ENCODE measurements around the gene SREBF2. TPM values are rescaled to one million over a fixed set of nuclear protein-coding genes. Genes with fewer than 3 reads are reported as not detected.

SREBF2 gene
- total and polyA plus RNA-seq, 2 donors from 2014 or later = 49.2 to 71.4 TPM

GRCh38 chr22:41908411-41909309 lies 75.8 kb downstream of the SREBF2 start:
- no peak overlapping the region for H3K27ac ChIP-seq (ENCODE audit: low read depth in 2 of 2, low read length in 2 of 2)
- peaks cover 0 to 22% (median 0%) of the 10 kb centered on the region in 3 donors for H3K36me3 ChIP-seq (ENCODE audit: control insufficient read depth in 2 of 3, insufficient read depth in 3 of 3, low read length in 3 of 3)
- intact Hi-C loops (cut with DNase I) = no loop called here
- H3K4me1 ChIP-seq (ENCODE audit: control insufficient read depth in 2 of 3, insufficient read depth in 2 of 3, low read depth in 1 of 3, low read length in 3 of 3) = peaks cover 0 to 9% (median 0%) of the 10 kb centered on the region in 3 donors
- H3K9me3 ChIP-seq (ENCODE audit: control insufficient read depth in 2 of 3, insufficient read depth in 1 of 3, low read length in 3 of 3) = no peaks in the 10 kb centered on the region
- DNase-seq = peak in 1 of 5 donors; percentile 54
- H3K27me3 ChIP-seq (ENCODE audit: control insufficient read depth, insufficient read depth, low read length) = peaks cover 18% of the 10 kb centered on the region
- no peak overlapping the region for H3K4me3 ChIP-seq (ENCODE audit: low read length in 3 of 3)
- TF ChIP-seq CTCF (IDR thresholded peaks at IDR 0.05; ENCODE audit: borderline replicate concordance, extremely low read depth, insufficient read depth) = no peak
- no peak for FAIRE-seq
- no peak overlapping the region for H3K9ac ChIP-seq (ENCODE audit: low read length in 3 of 3)

GRCh38 chr22:41909310-41910049 lies 76.6 kb downstream of the SREBF2 start:
- no peak for TF ChIP-seq CTCF (IDR thresholded peaks at IDR 0.05; ENCODE audit: borderline replicate concordance, extremely low read depth, insufficient read depth)
- Histone ChIP-seq H3K27ac (ENCODE audit: low read depth in 2 of 2, low read length in 2 of 2) (no peak overlapping the region), H3K9ac (ENCODE audit: low read length in 3 of 3) (no peak overlapping the region), H3K36me3 (ENCODE audit: control insufficient read depth in 2 of 3, insufficient read depth in 3 of 3, low read length in 3 of 3) (peaks cover 0 to 15% (median 0%) of the 10 kb centered on the region in 3 donors), H3K4me3 (ENCODE audit: low read length in 3 of 3) (no peak overlapping the region), H3K9me3 (ENCODE audit: control insufficient read depth in 2 of 3, insufficient read depth in 1 of 3, low read length in 3 of 3) (no peaks in the 10 kb centered on the region), H3K4me1 (ENCODE audit: control insufficient read depth in 2 of 3, insufficient read depth in 2 of 3, low read depth in 1 of 3, low read length in 3 of 3) (peaks cover 0 to 8% (median 0%) of the 10 kb centered on the region in 3 donors), H3K27me3 (ENCODE audit: control insufficient read depth, insufficient read depth, low read length) (peaks cover 18% of the 10 kb centered on the region)
- FAIRE-seq = no peak
- intact Hi-C loops (cut with DNase I) = no loop called here
- peak in 1 of 5 donors; percentile 57 for DNase-seq

- peak in 1 of 5 donors; percentile 64 for DNase-seq
- H3K4me3 ChIP-seq (ENCODE audit: low read length in 3 of 3) = no peak overlapping the region
- no peak overlapping the region for H3K9ac ChIP-seq (ENCODE audit: low read length in 3 of 3)
- peaks cover 0 to 6% (median 0%) of the 10 kb centered on the region in 3 donors for H3K36me3 ChIP-seq (ENCODE audit: control insufficient read depth in 2 of 3, insufficient read depth in 3 of 3, low read length in 3 of 3)
- H3K4me1 ChIP-seq (ENCODE audit: control insufficient read depth in 2 of 3, insufficient read depth in 2 of 3, low read depth in 1 of 3, low read length in 3 of 3) = peaks cover 0 to 11% (median 0%) of the 10 kb centered on the region in 3 donors
- intact Hi-C loops (cut with DNase I) = no loop called here
- no peak overlapping the region for H3K27ac ChIP-seq (ENCODE audit: low read depth in 2 of 2, low read length in 2 of 2)
- no peak for TF ChIP-seq CTCF (IDR thresholded peaks at IDR 0.05; ENCODE audit: borderline replicate concordance, extremely low read depth, insufficient read depth)
- H3K27me3 ChIP-seq (ENCODE audit: control insufficient read depth, insufficient read depth, low read length) = peaks cover 21% of the 10 kb centered on the region
- H3K9me3 ChIP-seq (ENCODE audit: control insufficient read depth in 2 of 3, insufficient read depth in 1 of 3, low read length in 3 of 3) = no peaks in the 10 kb centered on the region
- no peak for FAIRE-seq
These were observed 77.4 kb downstream of the SREBF2 start for GRCh38 chr22:41910050-41911000.

All from kidney (tissue), 14 donors.